A673 (cell line): ENCODE data around the gene FGR.
A peak's percentile ranks its signal among the peaks of the same experiment; 100 is the strongest.

Source experiments
- EZH2 ChIP-seq: fragments of 200-600 bp; sonication (generic); IDR thresholded peaks from 2 replicates; pipeline ENCODE4 v1.6.1; 2017; ENCODE audit warnings: borderline replicate concordance, low read depth, mild to moderate bottlenecking, mixed read lengths, antibody characterized with exemption, low read length; ENCODE audit not compliant: poor library complexity, severe bottlenecking
- TF ChIP-seq, protein P1 (sequence below): fragments of 300-800, 200-600 bp; sonication (generic); conservative IDR thresholded peaks from 2 replicates; pipeline ENCODE4 v1.5.1; 2017; ENCODE audit warnings: low read depth, mild to moderate bottlenecking, antibody characterized with exemption, low read length, moderate library complexity, mixed read lengths

- TF ChIP-seq, protein P1, sequence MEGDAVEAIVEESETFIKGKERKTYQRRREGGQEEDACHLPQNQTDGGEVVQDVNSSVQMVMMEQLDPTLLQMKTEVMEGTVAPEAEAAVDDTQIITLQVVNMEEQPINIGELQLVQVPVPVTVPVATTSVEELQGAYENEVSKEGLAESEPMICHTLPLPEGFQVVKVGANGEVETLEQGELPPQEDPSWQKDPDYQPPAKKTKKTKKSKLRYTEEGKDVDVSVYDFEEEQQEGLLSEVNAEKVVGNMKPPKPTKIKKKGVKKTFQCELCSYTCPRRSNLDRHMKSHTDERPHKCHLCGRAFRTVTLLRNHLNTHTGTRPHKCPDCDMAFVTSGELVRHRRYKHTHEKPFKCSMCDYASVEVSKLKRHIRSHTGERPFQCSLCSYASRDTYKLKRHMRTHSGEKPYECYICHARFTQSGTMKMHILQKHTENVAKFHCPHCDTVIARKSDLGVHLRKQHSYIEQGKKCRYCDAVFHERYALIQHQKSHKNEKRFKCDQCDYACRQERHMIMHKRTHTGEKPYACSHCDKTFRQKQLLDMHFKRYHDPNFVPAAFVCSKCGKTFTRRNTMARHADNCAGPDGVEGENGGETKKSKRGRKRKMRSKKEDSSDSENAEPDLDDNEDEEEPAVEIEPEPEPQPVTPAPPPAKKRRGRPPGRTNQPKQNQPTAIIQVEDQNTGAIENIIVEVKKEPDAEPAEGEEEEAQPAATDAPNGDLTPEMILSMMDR: peak; percentile 54
- no peak for TF ChIP-seq EZH2
Measured at GRCh38 chr1:27574871-27575831, 59.8 kb downstream of the FGR start.
